A549 (cell line): ENCODE results near the gene TMEM116. TPM values are rescaled to one million over a fixed set of nuclear protein-coding genes. Genes with fewer than 3 reads are reported as not detected.

Experiments used
- ATAC-seq, 2 experiments: fragments of 200-7000 bp in 1 of 2; fragments of >200 bp in 1 of 2; cut with Nextera tagmentation in 1 of 2; cut with Tn5 transposase in 1 of 2; 3 replicates each; pipeline versions ENCODE4 v1.8.0 to v1.9.1; 2018 to 2020; ENCODE audit warnings: mild to moderate bottlenecking in 1 of 2, moderate library complexity in 1 of 2
- CTCF ChIA-PET: fragments of 300-600 bp; sonication (Branson Sonifier 250); formaldehyde crosslinking; extraction: SDS; loops from one replicate; lab custom pipeline; 2021; ENCODE audit warnings: antibody characterized with exemption, inconsistent platforms; lab: Yijun Ruan, JAX
- POLR2A ChIA-PET: fragments of 350-600 bp; formaldehyde crosslinking; extraction: SDS; loops from one replicate; lab custom pipeline; 2021; ENCODE audit warnings: antibody characterized with exemption, inconsistent platforms; lab: Yijun Ruan, JAX
- DNase-seq, 2 experiments: peaks; one replicate each; pipeline versions ENCODE4 v3.0.0 to v3.0.0-alpha.2; 2011 to 2016; ENCODE audit warnings: low read depth in 1 of 2, low spot score in 1 of 2
- FAIRE-seq: peaks from 2 replicates; lab custom pipeline; 2011; peaks lifted over from hg19 to GRCh38; lab: Jason Lieb, UNC
- H3K27ac ChIP-seq, 2 experiments: fragments of >200 bp; sonication (Bioruptor Twin); formaldehyde crosslinking; 3 replicates each; pipeline ENCODE4 v1.5.1; 2016 to 2017
- H3K4me1 ChIP-seq: fragments of >200 bp; sonication (Bioruptor Twin); formaldehyde crosslinking; 3 replicates; pipeline ENCODE4 v1.6.1; 2016
- H3K4me2 ChIP-seq: fragments of >200 bp; sonication (Bioruptor Twin); formaldehyde crosslinking; 3 replicates; pipeline ENCODE4 v1.6.1; 2016
- H3K4me3 ChIP-seq: fragments of >200 bp; sonication (Bioruptor Twin); formaldehyde crosslinking; 3 replicates; pipeline ENCODE4 v1.5.1; 2016
- H3K9me3 ChIP-seq: fragments of >200 bp; sonication (Bioruptor Twin); formaldehyde crosslinking; 3 replicates; pipeline ENCODE4 v1.6.1; 2016
- BCL3 ChIP-seq: fragments of >200 bp; sonication (Bioruptor Twin); formaldehyde crosslinking; IDR thresholded peaks from 3 replicates; pipeline ENCODE4 v1.6.1; 2016
- BHLHE40 ChIP-seq: IDR thresholded peaks from 2 replicates; pipeline ENCODE4 v1.6.1; 2012; ENCODE audit warnings: low read depth, low read length, inconsistent platforms
- CBX2 ChIP-seq: fragments of 200-600 bp; sonication (generic); IDR thresholded peaks from 2 replicates; pipeline ENCODE4 v1.6.1; 2016; ENCODE audit warnings: low read depth, mild to moderate bottlenecking, borderline replicate concordance
- CHD4 ChIP-seq: fragments of 200-600 bp; sonication (generic); IDR thresholded peaks from 2 replicates; pipeline ENCODE4 v1.6.1; 2016; ENCODE audit warnings: antibody characterized with exemption, mild to moderate bottlenecking, borderline replicate concordance
- E2F6 ChIP-seq: IDR thresholded peaks from 2 replicates; pipeline ENCODE4 v1.6.1; 2012; ENCODE audit warnings: low read depth, borderline replicate concordance
- ELK1 ChIP-seq: fragments of 150-350 bp; IDR thresholded peaks from 2 replicates; pipeline ENCODE4 v1.6.1; 2014; ENCODE audit warnings: low read depth, mild to moderate bottlenecking, low read length
- EP300 ChIP-seq, 2 experiments: fragments of >200 bp; sonication (Bioruptor Twin); formaldehyde crosslinking; IDR thresholded peaks; 2 replicates in 1 of 2; 3 replicates in 1 of 2; pipeline ENCODE4 v1.6.1; 2016 to 2017
- ESRRA ChIP-seq: fragments of 150-350 bp; IDR thresholded peaks from 2 replicates; pipeline ENCODE4 v1.6.1; 2014; ENCODE audit warnings: mild to moderate bottlenecking, low read length, borderline replicate concordance
- FOSB ChIP-seq: fragments of 250-450 bp; sonication (Bioruptor Pico); IDR thresholded peaks from 2 replicates; pipeline ENCODE4 v1.5.0; 2020; ENCODE audit warnings: mild to moderate bottlenecking, moderate library complexity
- FOXS1 ChIP-seq: fragments of 250-450 bp; sonication (Bioruptor Pico); IDR thresholded peaks from 2 replicates; pipeline ENCODE4 v1.5.0; 2020; ENCODE audit warnings: mild to moderate bottlenecking, moderate library complexity
- HDAC2 ChIP-seq: fragments of 200-600 bp; sonication (generic); IDR thresholded peaks from 2 replicates; pipeline ENCODE4 v1.6.1; 2016
- HOXA7 ChIP-seq: fragments of 250-450 bp; sonication (Bioruptor Pico); IDR thresholded peaks from 2 replicates; pipeline ENCODE4 v1.5.0; 2020; ENCODE audit warnings: mild to moderate bottlenecking, moderate library complexity
- HOXB13 ChIP-seq: fragments of 250-450 bp; sonication (Bioruptor Pico); IDR thresholded peaks from 2 replicates; pipeline ENCODE4 v1.5.0; 2020; ENCODE audit warnings: low read depth, mild to moderate bottlenecking, moderate library complexity
- HOXB5 ChIP-seq: fragments of 250-450 bp; sonication (Bioruptor Pico); IDR thresholded peaks from 2 replicates; pipeline ENCODE4 v1.5.0; 2020; ENCODE audit warnings: mild to moderate bottlenecking, moderate library complexity
- JUNB ChIP-seq: fragments of >200 bp; sonication (Bioruptor Twin); formaldehyde crosslinking; IDR thresholded peaks from 2 replicates; pipeline ENCODE4 v1.6.1; 2016
- KDM5A ChIP-seq: fragments of 200-600 bp; sonication (generic); IDR thresholded peaks from 2 replicates; pipeline ENCODE4 v1.6.1; 2016; ENCODE audit warnings: antibody characterized with exemption, mild to moderate bottlenecking
- NPAS2 ChIP-seq: fragments of 250-450 bp; sonication (Bioruptor Pico); IDR thresholded peaks from 2 replicates; pipeline ENCODE4 v1.8.0; 2022; ENCODE audit warnings: mild to moderate bottlenecking, moderate library complexity, borderline replicate concordance
- NR3C1 ChIP-seq: fragments of >200 bp; sonication (Bioruptor Twin); formaldehyde crosslinking; IDR thresholded peaks from 3 replicates; pipeline ENCODE4 v1.6.1; 2017
- PHF8 ChIP-seq: fragments of 200-600 bp; sonication (generic); IDR thresholded peaks from 2 replicates; pipeline ENCODE4 v1.6.1; 2016; ENCODE audit warnings: low read depth, mild to moderate bottlenecking, antibody characterized with exemption, moderate library complexity, borderline replicate concordance
- POLR2AphosphoS2 ChIP-seq: conservative IDR thresholded peaks from 2 replicates; pipeline ENCODE4 v1.6.1; 2012; ENCODE audit warnings: low read length, improper control_type of control experiment, inconsistent platforms
- RARB ChIP-seq: fragments of 250-450 bp; sonication (Bioruptor Pico); IDR thresholded peaks from 2 replicates; pipeline ENCODE4 v1.8.0; 2021; ENCODE audit warnings: mild to moderate bottlenecking, moderate library complexity
- REST ChIP-seq: fragments of 200-600 bp; sonication (generic); IDR thresholded peaks from 2 replicates; pipeline ENCODE4 v1.6.1; 2016; ENCODE audit warnings: antibody characterized with exemption, mild to moderate bottlenecking, moderate library complexity
- RFX5 ChIP-seq: fragments of 450-650 bp; IDR thresholded peaks from 2 replicates; pipeline ENCODE4 v1.7.1; 2014; ENCODE audit warnings: antibody characterized with exemption, mild to moderate bottlenecking, moderate library complexity
- RNF2 ChIP-seq: fragments of 200-600 bp; sonication (generic); IDR thresholded peaks from 2 replicates; pipeline ENCODE4 v1.6.1; 2016; ENCODE audit warnings: low read depth, mild to moderate bottlenecking, antibody characterized with exemption, moderate library complexity, borderline replicate concordance
- SMC3 ChIP-seq: fragments of >200 bp; sonication (Bioruptor Twin); formaldehyde crosslinking; IDR thresholded peaks from 3 replicates; pipeline ENCODE4 v1.6.1; 2018; ENCODE audit warnings: inconsistent platforms
- TFCP2L1 ChIP-seq: fragments of 250-450 bp; sonication (Bioruptor Pico); IDR thresholded peaks from 2 replicates; pipeline ENCODE4 v1.5.0; 2021; ENCODE audit warnings: mild to moderate bottlenecking
- TP53 ChIP-seq: fragments of 250-450 bp; sonication (Bioruptor Pico); IDR thresholded peaks from 2 replicates; pipeline ENCODE4 v1.5.0; 2021; ENCODE audit warnings: mild to moderate bottlenecking, moderate library complexity
- USF2 ChIP-seq: fragments of 450-650 bp; IDR thresholded peaks from 2 replicates; pipeline ENCODE4 v1.6.1; 2014; ENCODE audit warnings: antibody characterized with exemption
- ZC3H11A ChIP-seq: fragments of 450-650 bp; IDR thresholded peaks from 2 replicates; pipeline ENCODE4 v1.6.1; 2014; ENCODE audit warnings: antibody characterized with exemption, mild to moderate bottlenecking
- ZFP36 ChIP-seq: fragments of 450-650 bp; IDR thresholded peaks from 2 replicates; pipeline ENCODE4 v1.6.1; 2014; ENCODE audit warnings: borderline replicate concordance; ENCODE audit not compliant: partially characterized antibody
- WGBS: methylation state at CpG from one replicate; pipeline ENCODE4 v1.1.6; 2017; ENCODE audit errors: missing lambda C conversion rate; 5-methylcytosine and 5-hydroxymethylcytosine counted together
- polyA plus RNA-seq, 4 experiments: library from polyadenylated mRNA; depleted of rRNA in 3 of 4; stranded (reverse); fragments of >200 nt; fragmentation: RNase III in 1 of 4; extraction: RNeasy Plus Mini Kit Qiagen cat#74134 plus additional on column Dnase treatment in 1 of 4; gene quantifications; 2 replicates in 3 of 4; 3 replicates in 1 of 4; pipeline ENCODE4 v1.2.3, GENCODE V29; 2011 to 2017

Gene TMEM116
- polyA plus RNA-seq, 2 of the 4 experiments (the other 2 are of a cell fraction) = 11.0 to 22.4 TPM

GRCh38 chr12:112061137-112061536 lies 48.2 kb upstream of the TMEM116 start:
- Histone ChIP-seq H3K27ac (no peak overlapping the region), H3K9me3 (no peaks in the 10 kb centered on the region), H3K4me3 (no peak overlapping the region), H3K4me2 (no peak overlapping the region), H3K4me1 (peaks cover 15% of the 10 kb centered on the region; the same call in 2 of the 3 replicates)
- ATAC-seq (no peak), DNase-seq (no peak), FAIRE-seq (no peak)
- CTCF ChIA-PET = interaction anchor here (0.6 kb wide), 2 partner anchors 37 to 340 kb away, joined by 3 to 4 read pairs; no protein-coding TSS in a partner anchor
- POLR2A ChIA-PET = no interaction called here
- TF ChIP-seq NPAS2 (CRISPR knock-in tag) (no peak), BCL3 (no peak), RNF2 (no peak), E2F6 (no peak), CBX2 (no peak), TFCP2L1 (CRISPR knock-in tag) (no peak), BHLHE40 (no peak), USF2 (no peak), KDM5A (no peak), FOXS1 (CRISPR knock-in tag) (no peak), JUNB (no peak), POLR2AphosphoS2 (no peak), ESRRA (no peak), HDAC2 (no peak), ZFP36 (no peak), ELK1 (no peak), HOXB13 (CRISPR knock-in tag) (no peak)
- WGBS = 61% methylated on average over 2 of the region's 2 CpGs

GRCh38 chr12:112049351-112049750 lies 36.4 kb upstream of the TMEM116 start:
- Histone ChIP-seq H3K4me3 (no peak overlapping the region), H3K4me1 (no peaks in the 10 kb centered on the region), H3K9me3 (no peaks in the 10 kb centered on the region), H3K4me2 (no peak overlapping the region), H3K27ac (no peak overlapping the region)
- 92% methylated on average over 13 of the region's 13 CpGs for WGBS
- FAIRE-seq (no peak), ATAC-seq (no peak), DNase-seq (no peak)
- POLR2A ChIA-PET = no interaction called here
- CTCF ChIA-PET = interaction anchor here (1.1 to 2.2 kb wide), 4 partner anchors 9 to 27 kb away, joined by 3 to 8 read pairs (median 4); no protein-coding TSS in a partner anchor
- TF ChIP-seq FOSB (CRISPR knock-in tag) = no peak
- no peak for TF ChIP-seq RFX5
- TF ChIP-seq ZC3H11A = no peak
- TF ChIP-seq NPAS2 (CRISPR knock-in tag) = no peak
- TF ChIP-seq HOXB5 = no peak
- no peak for TF ChIP-seq CHD4
- TF ChIP-seq RNF2 = no peak
- TF ChIP-seq PHF8 = no peak
- no peak for TF ChIP-seq TP53 (CRISPR knock-in tag)
- TF ChIP-seq HDAC2 = no peak
- TF ChIP-seq BHLHE40 = no peak
- TF ChIP-seq REST = no peak
- no peak for TF ChIP-seq EP300 (IDR thresholded peaks at IDR 0.05)
- no peak for TF ChIP-seq BCL3
- no peak for TF ChIP-seq SMC3
- TF ChIP-seq RARB (CRISPR knock-in tag) = no peak
- no peak for TF ChIP-seq HOXA7 (CRISPR knock-in tag)
- TF ChIP-seq NR3C1 = no peak
- TF ChIP-seq POLR2AphosphoS2 = no peak
